ENCODE data around the gene BCAT1.
"Not testable (repeated sequence)": the region's sequence is repeated elsewhere in the genome, so short reads cannot be mapped to it uniquely, and the experiment has no call there.

The BCAT1 gene

GRCh38 chr12:24926080-24926479 is 22.8 kb downstream of the BCAT1 start:
- not testable (repeated sequence) for DNase-seq (ENCODE audit: low read depth in 2 of 2)

DNA sequence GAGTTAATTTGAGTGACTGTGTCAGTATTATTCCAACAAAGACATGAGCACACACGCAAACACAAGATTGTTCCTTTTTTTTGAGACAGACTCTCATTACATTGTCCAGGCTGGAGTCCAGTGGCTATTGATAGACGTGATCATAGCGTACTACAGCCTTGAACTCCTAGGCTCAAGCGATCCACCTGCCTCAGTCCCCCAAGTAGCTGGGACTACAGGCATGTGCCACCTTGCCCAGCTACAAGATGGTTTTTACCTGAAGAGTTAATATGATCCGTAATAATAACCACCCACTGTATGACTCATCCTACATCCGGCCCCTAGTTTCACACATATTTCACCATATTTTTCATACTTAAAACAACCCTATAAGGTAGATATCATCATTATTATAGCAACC is 26.8 kb downstream of the BCAT1 start:
- no peak for DNase-seq (ENCODE audit: low read depth in 2 of 2)

DNA sequence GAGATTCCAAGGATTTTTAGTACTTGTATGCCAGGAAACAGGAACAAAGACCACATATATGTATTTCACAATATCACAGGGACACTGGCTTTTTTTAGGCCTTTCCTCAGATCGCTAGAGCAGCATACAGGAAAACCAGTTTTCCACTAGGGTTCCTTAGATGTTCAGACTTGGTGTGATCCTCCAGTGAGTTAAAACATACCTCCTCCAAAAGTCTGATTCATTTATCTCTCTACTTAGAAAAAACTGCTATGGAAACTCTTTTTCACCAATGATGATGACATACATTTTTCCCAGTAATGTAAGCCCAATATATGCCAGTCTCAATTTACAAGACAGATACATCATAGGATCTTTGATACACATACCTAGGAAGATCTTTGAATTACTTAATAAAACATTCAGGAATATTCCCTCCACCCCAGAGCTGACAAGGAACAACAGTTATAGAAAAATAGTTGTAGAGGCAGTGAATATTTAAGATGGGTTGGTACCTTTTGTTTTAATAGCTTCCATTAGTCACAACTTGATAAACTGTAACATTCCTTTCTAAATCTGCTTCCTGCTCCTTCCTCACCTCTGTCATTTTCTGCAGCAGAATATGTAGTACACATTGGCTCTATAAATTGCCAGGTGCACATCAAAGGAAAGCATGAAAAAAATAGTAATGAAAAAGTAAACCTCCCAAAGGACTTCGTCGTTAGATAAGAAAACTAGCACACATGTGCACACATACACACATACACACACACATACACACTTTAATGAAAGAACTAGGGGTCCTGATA is 27.5 kb downstream of the BCAT1 start:
- no peak for DNase-seq (ENCODE audit: low read depth in 2 of 2)

DNA sequence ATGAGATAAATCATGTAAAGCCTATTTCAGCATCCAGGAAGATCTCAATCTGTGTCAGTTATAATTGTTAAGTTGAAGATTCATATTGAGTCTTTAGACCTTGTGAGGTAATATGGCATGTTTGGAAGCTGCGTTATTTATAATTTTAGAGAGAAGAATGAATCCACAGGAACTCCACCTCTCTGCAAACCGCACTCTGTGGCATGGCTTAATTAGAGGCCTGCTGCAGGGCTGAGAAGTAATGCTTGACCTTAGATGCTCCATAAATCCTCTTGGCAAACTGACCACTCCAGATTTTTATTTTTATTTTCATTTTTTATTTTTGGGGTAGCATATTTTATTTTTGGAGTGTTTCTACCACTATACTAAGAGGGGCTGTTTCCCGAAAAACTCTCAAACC is 28.8 kb downstream of the BCAT1 start:
- no peak for DNase-seq (ENCODE audit: low read depth in 2 of 2)

GRCh38 chr12:24919346-24920001 is 29.4 kb downstream of the BCAT1 start:
- no peak for DNase-seq (ENCODE audit: low read depth in 2 of 2)

DNA sequence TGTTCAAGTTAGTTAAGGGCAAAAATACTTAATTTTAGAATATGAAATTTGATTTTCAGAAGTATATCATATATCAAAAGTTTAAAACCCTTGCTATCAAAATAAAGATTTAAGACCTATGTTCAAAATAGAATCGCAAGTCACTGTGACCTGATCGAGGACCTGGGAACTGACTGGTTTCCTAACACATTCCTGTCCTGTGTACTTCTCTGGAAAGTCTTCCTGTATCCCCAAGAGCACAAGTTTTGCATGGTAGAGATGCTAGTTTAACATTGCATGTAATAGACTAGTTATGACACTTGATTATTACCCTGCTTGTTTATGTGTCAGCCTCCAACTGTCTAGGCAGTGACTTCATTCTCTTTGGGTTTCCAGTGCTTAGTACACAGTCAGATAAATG is 30.3 kb downstream of the BCAT1 start:
- no peak for DNase-seq (ENCODE audit: low read depth in 2 of 2)

DNA sequence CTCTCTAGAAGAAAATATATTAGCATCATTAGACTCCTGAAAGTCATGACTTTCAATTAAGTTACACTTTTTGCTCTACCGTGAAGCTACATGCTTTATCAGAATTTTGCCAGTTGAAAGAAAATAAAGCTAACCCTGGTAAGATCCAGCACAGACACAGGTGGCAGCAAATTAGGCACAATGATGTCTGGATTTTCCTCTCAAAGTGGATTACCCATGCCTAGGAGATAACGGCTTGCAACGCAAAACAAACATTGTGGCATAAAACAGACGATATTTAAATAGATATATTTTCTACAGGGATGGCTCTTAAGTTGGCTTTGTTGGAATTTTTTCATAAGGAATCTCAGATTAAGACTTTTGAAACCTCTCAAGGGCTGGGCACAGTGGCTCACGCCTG is 33.4 kb downstream of the BCAT1 start:
- no peak for DNase-seq (ENCODE audit: low read depth in 2 of 2)

- no peak for DNase-seq (ENCODE audit: low read depth in 2 of 2)
Observed at GRCh38 chr12:24913953-24914352, 34.9 kb downstream of the BCAT1 start.

DNA sequence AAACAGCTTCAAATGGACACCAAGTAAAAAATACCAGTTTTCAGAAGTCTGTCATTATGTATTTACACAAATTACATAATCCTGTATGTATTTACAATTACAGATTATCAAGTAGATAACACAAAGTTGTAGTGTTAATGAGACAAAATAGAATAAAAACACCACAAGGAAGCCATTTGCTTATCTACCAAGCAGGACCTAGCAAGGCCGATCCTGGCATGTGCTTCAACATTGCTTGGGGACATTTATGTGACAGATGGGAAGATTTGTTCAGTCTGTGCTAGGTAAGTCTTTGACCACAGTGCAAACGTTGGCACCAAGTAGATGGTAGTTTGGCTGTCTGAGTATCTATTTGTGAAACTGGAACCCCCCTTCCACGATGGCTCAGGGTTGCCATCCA is 35.8 kb downstream of the BCAT1 start:
- no peak for DNase-seq (ENCODE audit: low read depth in 2 of 2)

- DNase-seq (ENCODE audit: low read depth in 2 of 2), result no peak
Observed at GRCh38 chr12:24911271-24911791, 37.6 kb downstream of the BCAT1 start.

DNA sequence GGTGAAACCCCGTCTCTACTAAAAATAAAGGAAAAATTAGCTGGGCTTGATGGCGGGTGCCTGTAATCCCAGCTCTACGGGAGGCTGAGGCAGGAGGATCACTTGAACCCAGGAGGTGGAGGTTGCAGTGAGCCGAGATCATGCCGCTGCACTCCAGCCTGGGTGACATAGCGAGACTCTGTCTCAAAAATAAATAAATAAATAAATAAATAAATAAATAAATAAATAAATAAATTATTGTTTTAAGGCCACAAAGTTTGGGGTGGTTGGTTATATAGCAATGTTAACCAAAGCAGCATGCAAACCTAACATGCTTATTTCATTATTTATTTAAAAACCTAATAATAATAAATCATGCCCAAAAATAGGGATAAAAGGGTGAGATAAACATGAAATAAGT is 38.7 kb downstream of the BCAT1 start:
- DNase-seq (ENCODE audit: low read depth in 2 of 2), result not testable (repeated sequence)

DNA sequence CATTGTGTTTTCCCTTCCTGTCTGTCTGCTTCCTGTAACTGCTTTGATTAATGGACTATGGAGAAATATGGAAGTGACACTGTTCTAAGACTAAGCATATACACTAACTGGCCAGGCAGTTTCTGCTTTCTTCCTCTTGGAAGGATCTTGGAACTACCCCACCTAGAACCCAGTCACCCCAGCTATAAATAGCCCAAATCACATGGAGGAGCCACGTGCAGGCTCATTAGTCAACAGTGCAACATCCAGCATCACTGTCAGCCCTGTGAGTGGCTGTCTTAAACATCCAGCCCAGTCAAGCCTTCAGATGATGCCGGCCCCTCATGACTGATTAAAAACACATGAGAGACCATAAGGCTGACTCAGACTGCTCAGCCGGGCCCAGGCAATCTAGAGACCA is 39.2 kb downstream of the BCAT1 start:
- DNase-seq (ENCODE audit: low read depth in 2 of 2), result no peak

DNA sequence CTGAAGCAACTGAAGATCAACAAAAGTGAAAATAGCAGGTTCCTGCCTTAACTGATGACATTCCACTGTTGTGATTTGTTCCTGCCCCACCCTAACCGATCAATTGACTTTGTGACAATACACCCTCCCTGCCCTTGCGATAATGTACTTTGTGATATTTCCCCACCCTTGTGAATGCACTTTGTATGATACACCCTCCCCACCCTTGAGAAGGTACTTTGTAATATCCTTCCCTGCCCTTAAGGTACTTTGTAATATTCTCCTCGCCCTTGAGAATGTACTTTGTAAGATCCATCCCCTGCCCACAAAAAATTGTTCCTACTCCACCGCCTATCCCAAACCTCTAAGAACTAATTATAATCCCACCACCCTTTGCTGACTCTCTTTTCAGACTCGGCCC is 41.4 kb downstream of the BCAT1 start:
- DNase-seq (ENCODE audit: low read depth in 2 of 2), result no peak

- DNase-seq (ENCODE audit: low read depth in 2 of 2), result no peak
Observed at GRCh38 chr12:24906141-24906540, 42.8 kb downstream of the BCAT1 start.

DNA sequence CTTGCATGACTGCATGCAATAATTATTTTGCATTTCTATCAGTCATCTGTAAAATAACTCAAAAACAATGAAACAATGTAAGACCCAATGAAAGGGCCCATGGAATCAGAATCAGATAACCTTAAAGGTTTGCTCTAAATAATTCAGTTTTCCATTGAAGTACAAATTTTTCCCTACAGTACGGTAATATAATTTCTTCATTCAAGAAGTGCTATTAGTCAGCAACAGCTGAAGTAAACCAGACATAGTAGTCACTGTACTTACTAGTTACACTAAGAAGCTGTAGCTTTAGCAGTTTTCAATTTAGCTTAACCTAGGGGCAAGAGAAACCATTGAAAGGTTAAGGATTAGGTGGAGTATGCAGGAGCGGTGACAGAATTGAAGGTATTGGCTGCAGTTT is 43.5 kb downstream of the BCAT1 start:
- no peak for DNase-seq (ENCODE audit: low read depth in 2 of 2)

DNA sequence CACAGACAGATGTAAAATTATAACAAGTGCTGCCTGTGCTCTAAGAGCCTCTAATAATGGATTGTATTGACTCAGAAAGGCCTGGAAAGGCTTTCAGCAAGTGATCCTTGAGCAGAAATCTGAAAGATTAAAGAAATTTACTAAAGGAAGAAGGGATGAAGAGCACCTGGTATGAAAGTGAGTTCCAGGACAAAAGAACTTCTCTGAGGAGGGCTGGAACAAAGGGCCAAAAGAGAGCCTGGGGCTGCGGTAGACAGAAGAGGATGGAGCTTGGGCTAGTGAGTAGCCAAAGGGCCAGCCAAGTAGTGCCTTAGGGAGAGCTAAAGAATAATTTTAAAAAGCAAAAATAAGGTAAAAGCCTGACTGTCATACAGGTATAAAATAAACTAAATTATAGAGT is 44.0 kb downstream of the BCAT1 start:
- DNase-seq (ENCODE audit: low read depth in 2 of 2), result no peak

GRCh38 chr12:24903329-24904088 is 45.4 kb downstream of the BCAT1 start:
- DNase-seq (ENCODE audit: low read depth in 2 of 2), result no peak

DNA sequence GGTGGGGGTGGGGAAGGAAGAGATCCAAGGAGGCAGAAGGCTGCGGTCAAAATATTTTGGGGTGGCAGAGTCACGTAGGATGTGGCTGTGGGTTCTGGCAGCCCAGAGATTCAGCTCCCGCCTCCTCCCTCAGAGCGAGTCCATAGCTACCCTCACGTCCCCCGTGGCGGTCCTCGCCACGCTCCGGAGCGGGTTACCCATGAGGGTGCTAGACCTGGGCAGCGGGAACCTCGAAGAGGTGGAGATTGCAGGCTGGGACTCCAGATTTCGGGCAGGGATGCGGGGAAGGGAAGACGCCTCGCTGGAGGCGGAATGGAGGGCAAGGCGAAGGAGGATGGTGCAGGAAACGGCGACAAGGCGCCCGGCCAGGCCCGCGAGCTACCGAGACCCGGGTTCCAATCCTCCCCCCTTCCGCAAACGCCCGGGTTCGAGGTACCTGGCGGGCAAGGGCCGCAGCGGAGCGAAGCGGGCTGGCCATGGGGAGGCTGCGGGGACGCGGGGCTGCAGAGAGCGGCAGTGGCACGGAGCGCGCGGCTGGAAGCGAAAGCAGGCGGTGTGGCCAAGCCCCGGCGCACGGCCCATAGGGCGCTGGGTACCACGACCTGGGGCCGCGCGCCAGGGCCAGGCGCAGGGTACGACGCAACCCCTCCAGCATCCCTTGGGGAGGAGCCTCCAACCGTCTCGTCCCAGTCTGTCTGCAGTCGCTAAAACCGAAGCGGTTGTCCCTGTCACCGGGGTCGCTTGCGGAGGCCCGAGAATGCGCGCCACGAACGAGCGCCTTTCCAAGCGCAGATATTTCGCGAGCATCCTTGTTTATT is 46.2 kb downstream of the BCAT1 start:
- no peak for DNase-seq (ENCODE audit: low read depth in 2 of 2)

GRCh38 chr12:24901576-24902461 is 47.1 kb downstream of the BCAT1 start:
- DNase-seq (ENCODE audit: low read depth in 2 of 2), result no peak

DNA sequence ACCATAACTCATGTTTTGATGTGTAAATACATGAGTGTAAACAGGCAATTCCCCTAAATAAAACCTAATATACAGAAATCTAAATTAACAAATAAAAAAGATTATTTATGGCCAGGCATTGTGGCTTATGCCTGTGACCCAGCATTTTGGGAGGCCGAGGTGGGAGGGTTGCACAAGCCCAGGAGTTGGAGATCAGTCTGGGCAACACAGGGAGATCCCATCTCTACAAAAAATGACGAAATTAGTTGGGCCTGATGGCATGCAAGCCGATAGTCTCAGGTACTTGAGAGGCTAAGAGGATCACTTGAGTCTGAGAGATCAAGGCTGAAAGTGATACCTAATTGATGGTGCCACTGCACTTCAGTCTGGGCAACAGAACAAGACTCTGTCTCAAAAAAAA is 48.7 kb downstream of the BCAT1 start:
- DNase-seq (ENCODE audit: low read depth in 2 of 2), result no peak

All from stimulated activated CD8-positive, alpha-beta memory T cell treated with anti-CD3 and anti-CD28 coated beads, Interleukin-2, amount 100 ng/mL, for 1 hour (primary cell).